ENCODE data around the gene VEPH1.

The VEPH1 gene

DNA sequence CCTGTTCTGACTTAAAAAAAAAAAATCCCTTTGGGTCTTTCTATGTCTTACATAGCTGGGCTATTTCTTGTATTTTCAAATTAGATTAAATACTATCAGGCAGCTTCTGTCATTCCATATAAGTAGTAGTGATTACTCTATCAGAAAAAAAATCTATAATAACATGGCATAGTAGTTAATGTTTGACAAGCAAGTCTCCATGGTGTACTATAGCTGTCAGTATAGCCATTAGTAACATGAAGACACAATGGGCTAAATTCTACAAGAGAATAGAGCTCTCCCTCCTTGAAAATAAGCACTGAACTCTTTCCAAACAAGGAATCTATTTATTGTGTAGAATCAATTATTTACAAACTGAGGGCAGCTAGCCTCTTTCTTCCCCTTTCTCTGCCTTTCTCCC, 19.4 kb upstream of the VEPH1 start:
- no peak for DNase-seq

DNA sequence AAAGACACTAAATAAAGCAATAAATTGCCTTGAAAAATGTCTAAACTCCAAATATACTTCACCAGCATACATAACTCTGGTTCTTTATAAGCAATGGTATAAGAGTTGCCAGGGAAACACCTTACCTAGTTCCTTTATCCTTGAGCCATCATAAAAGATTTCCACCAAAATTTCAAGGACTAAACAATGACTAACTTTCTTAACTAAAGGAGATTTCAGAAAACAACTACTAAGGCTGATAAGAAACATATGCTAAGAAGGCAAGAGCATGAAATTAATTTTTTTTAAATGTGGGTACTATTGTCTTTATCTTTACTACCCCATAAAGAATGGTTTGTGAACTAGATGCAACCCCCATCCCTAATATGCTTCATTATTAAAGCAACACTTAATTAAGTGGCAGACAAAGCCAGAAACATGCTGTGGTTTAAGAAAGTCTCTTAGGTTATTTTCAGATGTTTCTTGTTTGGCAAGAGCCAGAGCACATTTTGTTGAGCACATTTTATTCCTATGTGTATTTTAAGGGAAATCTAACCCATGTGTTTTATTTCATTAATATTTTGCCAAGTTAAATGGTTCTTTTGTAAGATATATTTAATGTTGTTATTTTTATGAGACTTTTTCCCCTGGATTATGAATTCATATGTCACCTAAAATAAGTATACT, 17.4 kb upstream of the VEPH1 start:
- no peak for DNase-seq

DNA sequence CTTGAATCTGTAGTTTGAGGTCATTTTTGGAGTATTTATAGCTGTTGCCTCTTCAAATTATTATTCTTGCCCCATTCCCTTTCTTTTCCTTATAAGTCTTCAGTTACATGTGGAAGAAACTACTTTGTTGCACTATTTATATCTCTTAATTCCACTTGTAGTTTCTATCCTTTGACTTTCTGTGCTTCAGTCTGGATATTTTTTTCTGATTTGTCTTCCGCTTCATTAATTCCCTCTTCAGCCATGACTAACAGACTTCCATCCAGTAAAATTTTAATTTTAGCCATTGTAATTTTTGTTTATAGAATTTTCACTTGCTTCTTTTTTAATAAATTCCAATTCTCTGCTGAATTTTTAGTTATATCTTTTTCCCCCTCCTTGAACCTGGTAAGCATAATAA, 15.7 kb upstream of the VEPH1 start:
- no peak for DNase-seq

DNA sequence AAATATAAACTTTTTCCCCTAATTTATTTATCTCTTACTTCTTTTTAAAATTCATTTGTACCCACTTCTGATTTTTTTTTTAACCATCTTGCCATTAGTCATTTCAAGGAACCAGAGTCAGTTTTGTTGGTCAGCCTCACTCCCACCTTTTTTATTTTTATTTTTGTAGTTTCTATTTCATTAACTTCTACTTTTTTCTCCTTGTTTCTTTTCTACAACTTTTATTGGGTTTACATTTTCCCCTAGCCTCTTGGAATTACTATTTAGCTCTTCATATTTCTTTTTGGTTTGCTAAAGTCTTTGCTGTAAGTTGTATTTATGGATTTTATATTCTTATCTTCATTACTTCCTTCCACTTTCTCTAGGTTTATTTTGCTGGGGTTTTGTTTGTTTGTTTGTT, 13.7 kb upstream of the VEPH1 start:
- DNase-seq: no peak

DNA sequence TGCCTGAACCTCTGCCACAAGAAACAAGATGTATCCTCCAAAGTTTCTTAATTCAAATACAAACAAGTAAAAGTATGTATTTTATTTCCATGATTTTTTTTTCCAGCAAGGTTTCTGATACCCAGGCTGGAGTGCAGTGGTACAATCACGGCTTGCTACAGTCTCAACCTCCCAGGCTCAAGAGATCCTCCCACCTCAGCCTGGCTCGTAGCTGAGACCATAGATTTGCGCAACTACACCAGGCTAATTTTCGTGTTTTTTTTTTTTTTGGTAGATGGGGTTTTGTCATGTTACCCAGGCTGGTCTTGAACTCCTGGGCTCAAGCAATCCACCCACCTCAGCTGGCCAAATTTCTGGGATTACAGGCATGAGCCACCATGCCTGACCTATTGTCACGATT, 12.2 kb upstream of the VEPH1 start:
- DNase-seq: no peak

DNA sequence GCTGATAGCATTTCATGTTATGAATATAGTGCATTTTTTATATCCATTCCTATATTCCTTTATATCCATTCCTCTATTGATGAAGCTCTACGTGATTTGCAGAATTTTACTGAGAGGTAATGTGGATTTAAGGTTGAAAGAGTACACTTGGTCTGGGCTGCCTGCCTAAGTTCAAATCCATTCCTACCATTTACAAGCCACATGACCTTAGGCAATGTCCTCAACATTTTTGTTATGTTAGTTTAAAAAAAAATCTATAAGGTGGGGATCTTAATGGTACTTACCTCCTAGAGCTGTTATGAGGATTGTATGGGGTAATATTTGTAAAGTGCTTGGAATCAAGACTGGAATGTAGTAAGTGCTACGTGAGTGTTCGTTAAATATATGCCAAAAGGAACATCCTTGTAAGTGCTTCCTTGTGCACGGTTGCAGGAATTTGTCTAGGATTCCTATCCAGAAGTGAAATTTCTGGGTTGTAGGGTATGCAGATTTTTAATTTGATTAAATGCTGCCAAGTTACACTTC, 11.2 kb upstream of the VEPH1 start:
- no peak for DNase-seq

DNA sequence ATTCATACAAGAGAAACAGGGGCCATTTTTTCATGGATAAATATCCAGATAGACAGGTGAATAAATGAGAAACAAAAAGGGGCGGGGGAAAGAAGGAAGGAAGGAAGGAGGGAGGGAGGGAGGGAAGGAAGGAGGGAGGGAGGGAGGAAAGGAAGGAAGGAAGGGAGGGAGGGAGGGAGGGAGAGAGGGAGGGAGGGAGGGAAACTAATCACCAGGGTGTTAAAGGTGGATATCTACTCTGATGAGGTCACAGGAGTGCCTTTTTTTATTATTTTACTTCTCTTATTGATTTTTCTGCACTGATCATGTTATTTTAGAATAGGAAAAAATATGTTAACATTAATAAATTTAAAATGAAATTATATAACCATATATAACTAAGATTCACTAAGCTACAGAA, 10.4 kb upstream of the VEPH1 start:
- DNase-seq: no peak

DNA sequence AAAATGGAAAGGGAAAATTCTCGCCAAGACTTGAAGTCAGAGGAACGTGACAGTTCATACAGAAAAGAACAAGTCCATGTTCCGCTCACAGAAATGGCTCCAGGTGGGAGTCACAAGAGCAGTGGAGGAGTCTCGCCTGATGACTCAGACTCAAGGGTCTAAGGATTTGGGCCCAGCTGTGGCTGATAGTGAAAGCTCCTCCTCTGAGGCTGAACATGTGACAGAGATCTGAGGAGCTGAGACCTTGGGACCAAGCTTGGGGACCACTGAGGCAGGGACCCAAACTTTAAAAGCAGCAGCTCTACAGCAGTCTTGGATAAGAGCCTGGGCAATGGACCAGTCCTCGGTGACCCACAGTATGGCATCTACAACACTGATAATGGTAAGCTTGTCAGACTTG, 9.3 kb upstream of the VEPH1 start:
- no peak for DNase-seq

DNA sequence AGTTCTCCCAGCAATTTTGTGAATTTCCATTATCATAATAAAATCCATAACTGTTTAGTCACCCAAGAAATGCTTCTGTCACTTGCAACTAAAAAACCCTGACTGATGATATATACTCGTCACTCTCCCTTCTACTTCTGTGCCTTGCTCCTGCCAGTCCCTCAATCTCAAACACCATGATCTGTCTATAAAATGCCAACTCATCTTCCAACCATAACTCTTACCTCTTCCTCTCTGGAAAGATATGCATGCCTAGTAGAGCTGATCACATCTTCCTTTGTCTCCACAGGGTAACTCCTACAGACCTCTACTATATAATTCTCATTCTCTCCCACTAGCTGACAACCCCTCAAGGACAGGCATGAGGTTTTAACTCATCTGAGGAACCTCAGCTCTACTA, 5.2 kb upstream of the VEPH1 start:
- DNase-seq: no peak

DNA sequence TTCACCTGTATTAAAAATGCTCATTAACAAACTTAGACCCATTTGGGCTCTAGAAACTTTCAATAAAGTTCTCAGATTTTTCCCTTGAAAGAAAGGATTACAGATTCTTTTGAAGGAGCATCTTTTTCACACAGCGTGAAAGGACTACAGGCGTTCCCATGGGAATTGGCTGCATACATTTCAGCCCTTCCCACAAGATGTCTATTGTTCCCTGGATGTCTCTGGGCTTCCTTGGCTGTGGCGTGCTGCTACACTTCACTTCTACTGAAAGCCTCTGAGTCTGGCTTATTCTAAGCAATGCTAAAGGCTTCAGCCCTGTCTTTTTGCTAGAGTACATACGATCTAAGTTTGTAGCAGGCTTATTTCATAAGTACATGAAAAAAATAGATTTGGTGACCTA, 1.4 kb downstream of the VEPH1 start:
- DNase-seq: no peak

DNA sequence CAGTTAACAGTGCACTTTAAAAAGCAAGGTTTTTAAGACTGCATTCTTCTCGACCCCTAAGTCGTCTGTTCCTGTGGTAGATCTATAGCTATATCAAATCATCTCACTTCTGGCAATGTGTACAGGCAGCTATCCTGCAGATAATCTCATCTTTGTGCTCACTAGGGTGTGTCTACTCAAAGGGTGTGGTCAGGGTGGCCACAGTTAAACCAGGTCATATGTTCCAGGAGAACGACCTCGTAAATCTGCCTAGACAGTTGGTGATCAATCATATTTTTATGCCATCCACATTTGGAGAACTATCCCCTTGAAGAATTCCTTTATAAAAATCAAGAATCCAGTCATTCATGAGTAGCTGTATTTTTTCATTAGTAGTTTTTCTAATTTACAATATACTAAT, 3.0 kb downstream of the VEPH1 start:
- DNase-seq: no peak

DNA sequence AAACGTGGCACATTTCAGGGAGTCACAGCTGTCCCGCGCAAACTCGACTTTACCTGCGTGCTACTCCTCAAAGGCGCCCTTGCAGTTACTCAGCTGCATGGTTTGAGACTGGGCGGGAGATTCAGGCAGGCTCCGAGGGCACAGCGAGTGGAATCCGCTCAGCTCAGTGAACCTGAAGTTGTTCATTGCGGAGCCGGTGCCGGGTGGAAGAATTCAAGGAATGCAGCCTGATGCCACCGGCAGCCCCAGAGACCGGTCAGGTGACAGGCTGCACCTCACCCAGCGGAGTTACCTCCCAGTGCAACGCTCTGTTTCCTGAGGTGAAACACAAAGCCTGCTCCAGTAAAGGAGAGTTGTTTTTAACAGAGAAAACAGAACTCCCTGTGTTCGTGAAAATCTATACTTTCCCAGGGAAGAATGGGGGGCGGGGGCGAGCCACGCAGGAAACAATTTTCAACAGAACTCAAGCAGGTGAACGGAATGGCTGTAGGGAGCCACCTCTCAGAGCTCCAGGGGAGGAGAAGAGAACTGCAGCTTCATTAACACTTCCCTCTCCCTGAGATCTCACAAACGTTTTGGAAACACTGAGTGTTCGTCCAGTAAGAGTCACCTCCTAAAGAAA, 3.8 kb downstream of the VEPH1 start:
- DNase-seq: no peak

DNA sequence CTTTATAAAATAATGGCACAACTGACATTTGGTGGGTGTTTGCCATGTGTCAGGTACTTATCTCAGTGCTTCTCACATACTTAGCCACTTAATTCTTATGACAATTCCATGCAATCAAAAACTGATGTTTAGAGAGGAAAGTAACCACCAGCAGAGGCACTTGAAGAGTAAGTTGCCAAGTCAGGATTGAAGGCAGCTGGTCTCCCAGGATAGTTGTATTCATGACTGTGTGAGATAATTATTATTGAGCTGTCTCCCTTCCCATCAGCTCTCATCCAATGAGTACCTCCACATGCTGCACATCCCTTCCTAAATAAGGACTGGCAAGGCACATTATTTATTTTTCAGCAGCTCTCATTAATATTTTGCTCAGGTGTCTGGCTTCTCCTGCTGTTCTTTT, 4.8 kb downstream of the VEPH1 start:
- DNase-seq: no peak

DNA sequence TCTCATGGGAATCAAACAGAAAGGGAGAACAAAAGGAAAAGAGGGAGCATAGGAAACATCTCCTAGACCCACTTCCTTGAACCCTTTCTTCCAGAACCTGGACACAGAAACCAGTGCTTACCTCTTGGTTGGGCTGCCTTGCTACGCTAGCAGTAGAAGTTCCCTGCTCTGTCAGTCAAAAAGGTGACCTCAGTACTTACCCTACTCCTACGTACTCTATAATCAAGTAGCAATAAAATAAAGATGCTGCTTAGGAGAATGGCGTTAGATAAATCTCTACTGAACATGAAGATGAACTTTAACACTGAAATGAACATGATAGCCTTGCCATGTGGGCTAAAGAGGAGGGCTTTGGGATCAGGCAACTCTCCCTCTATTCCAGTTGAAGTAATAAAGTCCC, 7.4 kb downstream of the VEPH1 start:
- DNase-seq: no peak

DNA sequence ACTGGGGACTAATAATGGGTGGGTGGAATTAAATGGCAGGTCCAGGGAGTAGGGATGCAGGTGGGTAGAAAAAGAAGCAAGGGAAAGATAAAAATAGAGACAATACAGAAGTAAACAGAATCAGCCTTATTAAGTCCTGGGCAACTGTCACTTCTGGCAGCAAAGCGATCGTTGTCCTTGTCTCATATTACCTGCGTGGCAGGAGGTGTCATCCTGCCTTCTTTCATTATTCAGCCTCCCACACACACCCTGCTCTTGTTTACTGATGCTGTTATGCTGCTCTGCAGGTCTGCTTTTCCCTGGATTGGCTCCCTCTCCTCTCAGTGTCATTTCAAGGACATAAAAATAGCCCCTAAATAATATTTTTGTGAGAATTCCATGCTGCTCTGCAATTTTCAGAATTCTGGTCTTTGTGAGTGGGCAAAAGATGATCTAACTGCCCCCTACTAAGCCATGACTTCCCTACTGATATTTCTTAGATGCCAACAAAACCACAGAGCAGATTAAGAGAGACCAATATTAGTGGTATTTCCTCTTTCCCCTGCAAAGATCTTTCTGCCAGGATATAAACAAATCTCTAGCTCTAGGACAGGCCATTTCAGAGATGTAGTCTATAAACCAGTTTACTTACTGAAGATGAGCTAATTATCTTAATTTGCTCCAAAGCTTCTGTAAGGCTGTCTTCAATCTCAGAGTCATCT, 8.5 kb downstream of the VEPH1 start:
- DNase-seq: no peak

DNA sequence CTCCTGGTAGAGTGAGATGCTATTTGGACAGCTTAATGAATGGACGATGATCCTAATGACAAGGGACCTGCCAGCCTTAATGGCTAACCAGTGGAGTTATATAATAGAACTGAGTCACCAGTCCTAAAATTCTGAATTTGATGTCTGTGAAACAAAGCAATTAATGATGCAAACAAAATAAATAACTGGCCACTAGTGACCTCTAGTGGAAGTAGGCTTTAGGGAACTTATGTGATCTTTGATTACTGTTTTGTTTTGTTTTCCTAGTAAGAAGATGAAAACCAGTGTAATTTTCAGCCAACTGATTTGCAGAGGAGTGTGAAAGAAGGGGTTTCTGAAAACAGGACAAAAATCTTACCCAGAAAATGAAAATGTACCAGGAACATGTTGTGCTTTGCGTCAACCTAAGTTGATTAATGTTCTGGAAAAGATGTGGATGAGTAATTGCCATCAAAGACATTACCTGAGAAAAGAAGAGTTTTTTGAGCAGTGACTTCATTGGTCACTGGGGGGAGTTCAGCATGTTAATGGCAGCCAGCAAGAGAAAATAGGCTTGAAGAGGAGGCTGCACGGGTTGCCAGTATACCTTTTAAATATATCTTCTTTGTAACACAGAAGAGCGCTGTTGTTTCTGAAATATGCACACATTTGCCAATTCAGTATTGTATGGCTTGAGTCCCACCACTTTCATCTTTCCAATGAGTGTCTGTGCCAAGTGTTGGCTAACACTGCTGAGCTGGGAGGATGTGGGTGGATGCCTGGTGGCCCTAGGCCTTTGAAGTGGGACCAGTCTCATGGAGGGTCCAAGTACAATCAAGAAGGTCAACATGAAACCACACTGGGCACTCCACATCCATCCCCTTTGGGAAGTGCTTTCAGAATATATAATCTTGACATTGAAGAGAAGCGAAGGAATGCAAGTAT, 9.3 kb downstream of the VEPH1 start:
- DNase-seq: no peak

DNA sequence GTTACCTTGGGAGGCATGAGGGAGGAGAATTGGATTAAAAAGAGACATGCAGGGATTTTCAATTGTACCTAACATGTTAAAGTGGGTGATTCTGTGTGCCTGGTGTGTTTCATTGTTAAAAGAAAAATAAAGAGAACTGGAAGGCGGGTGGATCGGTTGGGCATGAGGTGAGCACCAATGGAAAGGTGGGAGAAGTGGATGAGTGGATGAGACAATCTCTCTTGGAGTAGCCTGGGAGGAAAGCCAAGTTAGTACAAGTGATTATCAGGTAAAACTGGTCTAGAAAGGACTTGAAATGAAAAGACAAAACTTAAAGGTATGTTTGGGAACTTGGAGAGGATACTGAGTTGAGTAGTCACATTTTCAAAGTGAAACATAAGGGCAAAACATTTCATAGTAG, 12.1 kb downstream of the VEPH1 start:
- DNase-seq: no peak

DNA sequence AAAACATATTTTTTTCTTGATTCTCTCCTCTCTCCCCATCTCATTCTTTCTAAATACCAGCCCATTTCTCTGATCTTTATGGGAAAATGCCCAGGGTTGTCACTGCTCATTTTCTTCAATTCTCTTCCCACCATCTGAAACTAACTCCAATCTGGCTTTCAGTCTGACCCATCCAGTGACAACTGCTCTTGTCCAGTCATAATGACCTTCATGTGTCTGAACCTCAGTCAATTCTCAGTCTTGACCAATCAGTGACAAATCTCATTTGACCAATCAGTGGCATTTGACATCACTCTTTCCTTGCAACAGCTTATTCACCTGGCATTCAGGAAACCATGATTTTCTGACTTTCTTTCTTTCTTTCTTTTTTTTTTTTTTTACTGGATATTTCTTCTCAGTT, 15.1 kb downstream of the VEPH1 start:
- no peak for DNase-seq

DNA sequence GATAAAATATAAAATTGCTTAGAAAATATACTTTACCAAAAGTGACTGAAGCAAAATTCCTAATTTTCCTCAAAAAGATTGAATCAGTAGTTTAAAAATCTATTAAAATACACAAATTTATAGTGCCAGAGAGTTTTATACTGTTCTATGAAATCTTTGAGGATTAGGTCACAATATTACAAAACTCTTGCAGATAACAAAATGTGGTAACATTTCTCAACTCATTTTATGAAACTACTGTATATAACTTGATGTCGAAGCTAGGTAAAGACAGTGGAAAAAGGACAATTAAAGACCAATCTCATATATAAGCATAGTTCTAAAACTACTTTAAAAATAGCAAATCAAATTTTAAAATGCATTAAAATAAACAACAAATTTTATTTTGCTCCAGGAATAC, 15.9 kb downstream of the VEPH1 start:
- DNase-seq: no peak

DNA sequence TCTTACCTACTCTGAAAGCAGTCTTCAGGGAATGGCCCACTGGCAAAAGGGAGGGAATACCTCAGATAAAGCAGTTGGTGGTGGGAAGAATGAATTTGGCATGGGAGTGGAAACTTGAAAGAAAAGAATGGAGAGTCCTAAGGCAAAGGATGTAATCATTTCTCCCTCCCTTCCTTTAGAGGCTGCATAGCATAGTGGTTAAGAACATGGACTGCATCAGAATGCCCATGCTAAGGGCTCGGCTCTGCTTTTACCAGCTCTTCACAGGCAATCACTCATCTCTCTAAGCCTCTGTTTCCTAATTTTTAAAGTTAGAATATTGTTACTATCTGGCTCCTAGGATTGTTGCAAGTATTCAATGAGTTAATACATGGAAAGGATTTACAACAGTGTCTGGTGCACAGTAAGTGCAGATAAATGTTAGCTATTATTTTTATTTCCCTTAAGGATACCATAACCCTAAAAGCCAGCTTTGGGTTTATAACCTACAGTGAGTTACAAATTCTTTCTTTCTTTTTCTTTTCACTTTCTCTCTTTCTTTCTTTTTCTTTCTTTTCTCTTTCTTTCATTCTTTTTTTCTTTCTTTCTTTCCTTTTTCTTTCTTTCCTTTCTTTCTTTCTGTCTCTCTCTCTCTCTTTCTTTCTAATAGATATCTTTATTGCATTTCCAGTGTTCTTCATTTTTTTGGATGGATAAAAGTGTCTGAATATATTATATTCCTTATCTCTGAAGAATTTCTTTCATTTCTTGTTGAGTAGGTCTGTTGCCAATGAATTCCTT, 23.6 kb downstream of the VEPH1 start:
- no peak for DNase-seq

DNA sequence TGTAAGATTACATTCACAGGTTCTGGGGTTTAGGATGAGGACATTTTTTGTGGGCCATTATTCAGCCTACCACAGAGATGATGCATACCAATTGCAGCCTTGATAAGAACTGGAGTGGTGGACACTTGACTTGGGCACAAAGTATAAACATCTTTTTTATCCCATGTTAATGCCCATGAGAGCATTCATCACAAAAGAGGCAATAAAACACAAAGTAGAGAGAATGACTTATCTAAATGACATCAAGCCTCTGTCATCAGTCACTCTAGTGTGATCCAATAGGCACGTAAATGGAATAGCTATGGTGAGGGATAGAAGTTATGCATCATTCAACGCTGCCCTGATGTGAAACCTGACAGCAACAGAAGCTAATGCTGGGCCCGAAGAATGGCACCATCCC, 25.8 kb downstream of the VEPH1 start:
- no peak for DNase-seq

DNA sequence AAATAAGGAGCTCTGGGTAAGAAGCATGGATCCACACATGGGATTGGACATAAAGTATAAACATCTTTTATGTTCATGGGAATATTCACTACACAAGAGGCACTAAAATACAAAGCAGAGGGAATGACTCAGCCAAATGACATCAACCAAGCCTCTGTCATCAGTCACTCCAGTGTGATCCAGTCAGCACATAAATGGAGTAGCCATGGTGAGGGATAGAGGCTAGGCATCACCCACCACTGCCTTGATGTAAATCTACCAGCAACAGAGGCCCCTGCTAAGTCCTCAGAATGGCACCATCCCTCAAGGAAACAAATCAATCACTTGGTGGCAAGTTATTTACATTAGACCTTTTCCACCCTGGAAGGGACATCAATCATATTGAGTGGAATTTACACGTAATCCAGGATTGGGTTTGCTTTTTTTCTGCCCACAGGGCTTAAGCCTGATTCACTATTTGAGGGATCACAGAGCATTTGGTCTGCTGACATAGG, 27.2 kb downstream of the VEPH1 start:
- DNase-seq: no peak

Data from activated naive CD4-positive, alpha-beta T cell (primary cell).